HEK293 (cell line): ENCODE measurements around the gene CLTB.

ENCODE experiments used
- GLI2 ChIP-seq: fragments of 450-650 bp; formaldehyde crosslinking; IDR thresholded peaks from 2 replicates; pipeline ENCODE4; 2017; ENCODE audit warnings: missing biosample characterization, missing genetic modification characterization, low read depth, borderline replicate concordance
- GLI4 ChIP-seq: fragments of 450-650 bp; formaldehyde crosslinking; IDR thresholded peaks from 2 replicates; pipeline ENCODE4 v1.5.1; 2016; ENCODE audit warnings: missing biosample characterization, missing genetic modification characterization
- GLIS2 ChIP-seq: fragments of 450-650 bp; formaldehyde crosslinking; IDR thresholded peaks from 2 replicates; pipeline ENCODE4 v1.5.1; 2016; ENCODE audit warnings: missing biosample characterization, missing genetic modification characterization
- KLF10 ChIP-seq: fragments of 450-650 bp; IDR thresholded peaks from 2 replicates; pipeline ENCODE4 v1.5.1; 2018; ENCODE audit warnings: missing biosample characterization, mild to moderate bottlenecking, missing genetic modification characterization
- KLF16 ChIP-seq: fragments of 450-650 bp; formaldehyde crosslinking; IDR thresholded peaks from 2 replicates; pipeline ENCODE4 v1.5.1; 2017; ENCODE audit warnings: missing biosample characterization, missing genetic modification characterization
- KLF8 ChIP-seq: fragments of 450-650 bp; formaldehyde crosslinking; IDR thresholded peaks from 2 replicates; pipeline ENCODE4 v1.5.1; 2016; ENCODE audit warnings: missing biosample characterization, missing genetic modification characterization
- MZF1 ChIP-seq: fragments of 450-650 bp; formaldehyde crosslinking; IDR thresholded peaks from 2 replicates; pipeline ENCODE4 v1.5.1; 2017; ENCODE audit warnings: missing biosample characterization, missing genetic modification characterization, borderline replicate concordance
- REPIN1 ChIP-seq: fragments of 450-650 bp; formaldehyde crosslinking; IDR thresholded peaks from 2 replicates; pipeline ENCODE4 v1.5.1; 2017; ENCODE audit warnings: missing biosample characterization, missing genetic modification characterization, low read depth
- SCRT1 ChIP-seq: fragments of 450-650 bp; formaldehyde crosslinking; IDR thresholded peaks from 2 replicates; pipeline ENCODE4 v1.5.1; 2016; ENCODE audit warnings: missing biosample characterization, missing genetic modification characterization, borderline replicate concordance
- ZBTB17 ChIP-seq: fragments of 450-650 bp; formaldehyde crosslinking; IDR thresholded peaks from 2 replicates; pipeline ENCODE4 v1.5.1; 2016; ENCODE audit warnings: missing biosample characterization, missing genetic modification characterization
- ZFP69B ChIP-seq: fragments of 450-650 bp; formaldehyde crosslinking; IDR thresholded peaks from 2 replicates; pipeline ENCODE4 v1.5.1; 2016; ENCODE audit warnings: missing biosample characterization, missing genetic modification characterization
- ZNF112 ChIP-seq: fragments of 450-650 bp; formaldehyde crosslinking; IDR thresholded peaks from 2 replicates; pipeline ENCODE4 v1.5.0; 2017; ENCODE audit warnings: missing biosample characterization, missing genetic modification characterization
- ZNF133 ChIP-seq: fragments of 450-650 bp; formaldehyde crosslinking; IDR thresholded peaks from 2 replicates; pipeline ENCODE4 v1.5.1; 2016; ENCODE audit warnings: missing biosample characterization, missing genetic modification characterization
- ZNF2 ChIP-seq: fragments of 450-650 bp; formaldehyde crosslinking; IDR thresholded peaks from 2 replicates; pipeline ENCODE4 v1.5.1; 2016; ENCODE audit warnings: missing biosample characterization, missing genetic modification characterization
- ZNF223 ChIP-seq: fragments of 450-650 bp; formaldehyde crosslinking; IDR thresholded peaks from 2 replicates; pipeline ENCODE4 v1.5.1; 2016; ENCODE audit warnings: missing biosample characterization, missing genetic modification characterization
- ZNF239 ChIP-seq: fragments of 450-650 bp; formaldehyde crosslinking; IDR thresholded peaks from 2 replicates; pipeline ENCODE4 v1.5.1; 2016; ENCODE audit warnings: missing biosample characterization, missing genetic modification characterization
- ZNF24 ChIP-seq: fragments of 450-650 bp; formaldehyde crosslinking; IDR thresholded peaks from 2 replicates; pipeline ENCODE4 v1.5.1; 2016; ENCODE audit warnings: missing biosample characterization, missing genetic modification characterization
- ZNF274 ChIP-seq, 2 experiments: fragments of 200-500 bp in 1 of 2; fragments of 450-650 bp in 1 of 2; sonication (Bioruptor generic) in 1 of 2; formaldehyde crosslinking in 1 of 2; IDR thresholded peaks; 2 replicates each; pipeline versions ENCODE4 v1.5.1 to v1.6.1; 2014 to 2016; ENCODE audit warnings: borderline replicate concordance in 1 of 2, inconsistent platforms in 1 of 2, low read length in 1 of 2, missing biosample characterization in 1 of 2, missing genetic modification characterization in 1 of 2
- ZNF48 ChIP-seq: fragments of 450-650 bp; formaldehyde crosslinking; IDR thresholded peaks from 2 replicates; pipeline ENCODE4 v1.5.1; 2016; ENCODE audit warnings: missing biosample characterization, missing genetic modification characterization
- ZNF501 ChIP-seq: fragments of 450-650 bp; formaldehyde crosslinking; IDR thresholded peaks from 2 replicates; pipeline ENCODE4 v1.5.1; 2016; ENCODE audit warnings: missing biosample characterization, missing genetic modification characterization
- ZNF521 ChIP-seq: fragments of 450-650 bp; formaldehyde crosslinking; IDR thresholded peaks from 2 replicates; pipeline ENCODE4 v1.5.1; 2017; ENCODE audit warnings: missing biosample characterization, mild to moderate bottlenecking, missing genetic modification characterization
- ZNF529 ChIP-seq: fragments of 450-650 bp; formaldehyde crosslinking; IDR thresholded peaks from 2 replicates; pipeline ENCODE4 v1.5.1; 2017; ENCODE audit warnings: missing genetic modification characterization, missing biosample characterization; ENCODE audit not compliant: insufficient replicate concordance
- ZNF549 ChIP-seq: fragments of 450-650 bp; IDR thresholded peaks from 2 replicates; pipeline ENCODE4 v1.5.1; 2018; ENCODE audit warnings: missing biosample characterization, missing genetic modification characterization, mild to moderate bottlenecking, inconsistent platforms, moderate library complexity
- ZNF558 ChIP-seq: fragments of 450-650 bp; formaldehyde crosslinking; IDR thresholded peaks from 2 replicates; pipeline ENCODE4 v1.5.1; 2016; ENCODE audit warnings: missing biosample characterization, missing genetic modification characterization
- ZNF654 ChIP-seq: fragments of 450-650 bp; formaldehyde crosslinking; IDR thresholded peaks from 2 replicates; pipeline ENCODE4 v1.5.1; 2016; ENCODE audit warnings: low read depth, missing biosample characterization, missing genetic modification characterization
- ZNF660 ChIP-seq: fragments of 450-650 bp; IDR thresholded peaks from 2 replicates; pipeline ENCODE4 v1.5.1; 2018; ENCODE audit warnings: missing biosample characterization, mild to moderate bottlenecking, missing genetic modification characterization
- ZNF664 ChIP-seq: fragments of 450-650 bp; formaldehyde crosslinking; IDR thresholded peaks from 2 replicates; pipeline ENCODE4 v1.5.1; 2016; ENCODE audit warnings: missing biosample characterization, missing genetic modification characterization
- ZNF830 ChIP-seq: fragments of 450-650 bp; IDR thresholded peaks from 2 replicates; pipeline ENCODE4 v1.5.0; 2018; ENCODE audit warnings: missing biosample characterization, missing genetic modification characterization, low read depth, mild to moderate bottlenecking, moderate library complexity
- TF ChIP-seq, protein P1 (sequence below): fragments of 450-650 bp; formaldehyde crosslinking; IDR thresholded peaks from 2 replicates; pipeline ENCODE4 v1.5.1; 2017; ENCODE audit warnings: missing biosample characterization, missing genetic modification characterization
- TF ChIP-seq, protein P2 (sequence below): fragments of 450-650 bp; formaldehyde crosslinking; IDR thresholded peaks from 2 replicates; pipeline ENCODE4 v1.5.0; 2017; ENCODE audit warnings: missing biosample characterization, missing genetic modification characterization, borderline replicate concordance
- TF ChIP-seq, protein P3 (sequence below): fragments of 450-650 bp; formaldehyde crosslinking; IDR thresholded peaks from 2 replicates; pipeline ENCODE4 v1.5.1; 2016; ENCODE audit warnings: missing biosample characterization, missing genetic modification characterization
- TF ChIP-seq, protein P4 (sequence below): fragments of 450-650 bp; formaldehyde crosslinking; IDR thresholded peaks from 2 replicates; pipeline ENCODE4 v1.5.1; 2016; ENCODE audit warnings: missing biosample characterization, missing genetic modification characterization
- TF ChIP-seq, protein P5 (sequence below): fragments of 450-650 bp; formaldehyde crosslinking; IDR thresholded peaks from 2 replicates; pipeline ENCODE4 v1.5.1; 2016; ENCODE audit warnings: missing biosample characterization, missing genetic modification characterization
- TF ChIP-seq, protein P6 (sequence below): IDR thresholded peaks from 2 replicates; pipeline ENCODE4 v1.6.1; 2011; ENCODE audit warnings: mild to moderate bottlenecking, low read depth, low read length, borderline replicate concordance

CLTB gene

DNA sequence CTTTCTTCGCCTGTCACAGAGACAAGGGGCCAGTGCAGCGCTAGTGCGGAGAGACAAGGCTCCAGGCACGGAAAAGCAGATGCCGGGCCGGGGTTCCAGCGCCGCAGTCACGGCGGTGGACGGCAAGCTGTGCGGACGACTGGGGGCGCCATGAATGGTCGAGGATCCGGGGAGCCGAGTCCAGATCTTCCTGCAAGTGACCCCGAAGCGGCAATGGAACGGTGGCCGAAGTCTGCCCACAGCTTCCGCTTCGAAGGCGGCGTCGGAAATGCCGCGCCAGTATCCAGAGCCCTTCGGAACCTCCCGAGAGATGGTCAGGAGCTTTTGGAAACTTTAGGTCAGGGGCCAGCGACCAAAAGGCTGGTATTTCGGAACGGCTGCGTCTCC is 31.2 kb upstream of the CLTB start (continued):
- no peak for TF ChIP-seq ZNF2
- TF ChIP-seq REPIN1 (tag by site-specific recombination), result no peak
- TF ChIP-seq GLI4 (tag by site-specific recombination), result 0 out of 2 replicates have a peak, but pooled peaks have one; percentile 28
- TF ChIP-seq MZF1 (tag by site-specific recombination), result no peak
- no peak for TF ChIP-seq ZNF223 (tag by site-specific recombination)
- TF ChIP-seq KLF8 (tag by site-specific recombination), result no peak
- TF ChIP-seq ZNF521, result no peak
- TF ChIP-seq ZNF664 (tag by site-specific recombination), result no peak
- peak; percentile 28; the same call in 1 of the 2 replicates for TF ChIP-seq ZBTB17 (tag by site-specific recombination)
- no peak for TF ChIP-seq ZNF112
- TF ChIP-seq, protein P1, sequence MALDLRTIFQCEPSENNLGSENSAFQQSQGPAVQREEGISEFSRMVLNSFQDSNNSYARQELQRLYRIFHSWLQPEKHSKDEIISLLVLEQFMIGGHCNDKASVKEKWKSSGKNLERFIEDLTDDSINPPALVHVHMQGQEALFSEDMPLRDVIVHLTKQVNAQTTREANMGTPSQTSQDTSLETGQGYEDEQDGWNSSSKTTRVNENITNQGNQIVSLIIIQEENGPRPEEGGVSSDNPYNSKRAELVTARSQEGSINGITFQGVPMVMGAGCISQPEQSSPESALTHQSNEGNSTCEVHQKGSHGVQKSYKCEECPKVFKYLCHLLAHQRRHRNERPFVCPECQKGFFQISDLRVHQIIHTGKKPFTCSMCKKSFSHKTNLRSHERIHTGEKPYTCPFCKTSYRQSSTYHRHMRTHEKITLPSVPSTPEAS (tag by site-specific recombination), result no peak
- TF ChIP-seq, protein P2, sequence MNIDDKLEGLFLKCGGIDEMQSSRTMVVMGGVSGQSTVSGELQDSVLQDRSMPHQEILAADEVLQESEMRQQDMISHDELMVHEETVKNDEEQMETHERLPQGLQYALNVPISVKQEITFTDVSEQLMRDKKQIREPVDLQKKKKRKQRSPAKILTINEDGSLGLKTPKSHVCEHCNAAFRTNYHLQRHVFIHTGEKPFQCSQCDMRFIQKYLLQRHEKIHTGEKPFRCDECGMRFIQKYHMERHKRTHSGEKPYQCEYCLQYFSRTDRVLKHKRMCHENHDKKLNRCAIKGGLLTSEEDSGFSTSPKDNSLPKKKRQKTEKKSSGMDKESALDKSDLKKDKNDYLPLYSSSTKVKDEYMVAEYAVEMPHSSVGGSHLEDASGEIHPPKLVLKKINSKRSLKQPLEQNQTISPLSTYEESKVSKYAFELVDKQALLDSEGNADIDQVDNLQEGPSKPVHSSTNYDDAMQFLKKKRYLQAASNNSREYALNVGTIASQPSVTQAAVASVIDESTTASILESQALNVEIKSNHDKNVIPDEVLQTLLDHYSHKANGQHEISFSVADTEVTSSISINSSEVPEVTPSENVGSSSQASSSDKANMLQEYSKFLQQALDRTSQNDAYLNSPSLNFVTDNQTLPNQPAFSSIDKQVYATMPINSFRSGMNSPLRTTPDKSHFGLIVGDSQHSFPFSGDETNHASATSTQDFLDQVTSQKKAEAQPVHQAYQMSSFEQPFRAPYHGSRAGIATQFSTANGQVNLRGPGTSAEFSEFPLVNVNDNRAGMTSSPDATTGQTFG (tag by site-specific recombination), result no peak
- TF ChIP-seq ZNF501, result peak; percentile 18; the same call in 1 of the 2 replicates
- TF ChIP-seq, protein P3, sequence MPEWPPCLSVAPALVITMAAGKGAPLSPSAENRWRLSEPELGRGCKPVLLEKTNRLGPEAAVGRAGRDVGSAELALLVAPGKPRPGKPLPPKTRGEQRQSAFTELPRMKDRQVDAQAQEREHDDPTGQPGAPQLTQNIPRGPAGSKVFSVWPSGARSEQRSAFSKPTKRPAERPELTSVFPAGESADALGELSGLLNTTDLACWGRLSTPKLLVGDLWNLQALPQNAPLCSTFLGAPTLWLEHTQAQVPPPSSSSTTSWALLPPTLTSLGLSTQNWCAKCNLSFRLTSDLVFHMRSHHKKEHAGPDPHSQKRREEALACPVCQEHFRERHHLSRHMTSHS (tag by site-specific recombination), result no peak
- TF ChIP-seq ZNF654 (tag by site-specific recombination), result no peak
- no peak for TF ChIP-seq ZNF549 (tag by site-specific recombination)
- TF ChIP-seq SCRT1 (tag by site-specific recombination), result no peak
- TF ChIP-seq, protein P4, sequence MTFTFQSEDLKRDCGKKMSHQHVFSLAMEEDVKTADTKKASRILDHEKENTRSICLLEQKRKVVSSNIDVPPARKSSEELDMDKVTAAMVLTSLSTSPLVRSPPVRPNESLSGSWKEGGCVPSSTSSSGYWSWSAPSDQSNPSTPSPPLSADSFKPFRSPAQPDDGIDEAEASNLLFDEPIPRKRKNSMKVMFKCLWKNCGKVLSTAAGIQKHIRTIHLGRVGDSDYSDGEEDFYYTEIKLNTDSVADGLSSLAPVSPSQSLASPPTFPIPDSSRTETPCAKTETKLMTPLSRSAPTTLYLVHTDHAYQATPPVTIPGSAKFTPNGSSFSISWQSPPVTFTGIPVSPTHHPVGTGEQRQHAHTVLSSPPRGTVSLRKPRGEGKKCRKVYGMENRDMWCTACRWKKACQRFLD (tag by site-specific recombination), result no peak
- no peak for TF ChIP-seq ZNF24 (tag by site-specific recombination)
- TF ChIP-seq ZNF660 (tag by site-specific recombination), result peak; percentile 65; the same call in 1 of the 2 replicates
- TF ChIP-seq ZNF558 (tag by site-specific recombination), result no peak
- no peak for TF ChIP-seq ZNF830 (tag by site-specific recombination)
- TF ChIP-seq, protein P5, sequence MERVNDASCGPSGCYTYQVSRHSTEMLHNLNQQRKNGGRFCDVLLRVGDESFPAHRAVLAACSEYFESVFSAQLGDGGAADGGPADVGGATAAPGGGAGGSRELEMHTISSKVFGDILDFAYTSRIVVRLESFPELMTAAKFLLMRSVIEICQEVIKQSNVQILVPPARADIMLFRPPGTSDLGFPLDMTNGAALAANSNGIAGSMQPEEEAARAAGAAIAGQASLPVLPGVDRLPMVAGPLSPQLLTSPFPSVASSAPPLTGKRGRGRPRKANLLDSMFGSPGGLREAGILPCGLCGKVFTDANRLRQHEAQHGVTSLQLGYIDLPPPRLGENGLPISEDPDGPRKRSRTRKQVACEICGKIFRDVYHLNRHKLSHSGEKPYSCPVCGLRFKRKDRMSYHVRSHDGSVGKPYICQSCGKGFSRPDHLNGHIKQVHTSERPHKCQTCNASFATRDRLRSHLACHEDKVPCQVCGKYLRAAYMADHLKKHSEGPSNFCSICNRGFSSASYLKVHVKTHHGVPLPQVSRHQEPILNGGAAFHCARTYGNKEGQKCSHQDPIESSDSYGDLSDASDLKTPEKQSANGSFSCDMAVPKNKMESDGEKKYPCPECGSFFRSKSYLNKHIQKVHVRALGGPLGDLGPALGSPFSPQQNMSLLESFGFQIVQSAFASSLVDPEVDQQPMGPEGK, result no peak
- TF ChIP-seq, protein P6, sequence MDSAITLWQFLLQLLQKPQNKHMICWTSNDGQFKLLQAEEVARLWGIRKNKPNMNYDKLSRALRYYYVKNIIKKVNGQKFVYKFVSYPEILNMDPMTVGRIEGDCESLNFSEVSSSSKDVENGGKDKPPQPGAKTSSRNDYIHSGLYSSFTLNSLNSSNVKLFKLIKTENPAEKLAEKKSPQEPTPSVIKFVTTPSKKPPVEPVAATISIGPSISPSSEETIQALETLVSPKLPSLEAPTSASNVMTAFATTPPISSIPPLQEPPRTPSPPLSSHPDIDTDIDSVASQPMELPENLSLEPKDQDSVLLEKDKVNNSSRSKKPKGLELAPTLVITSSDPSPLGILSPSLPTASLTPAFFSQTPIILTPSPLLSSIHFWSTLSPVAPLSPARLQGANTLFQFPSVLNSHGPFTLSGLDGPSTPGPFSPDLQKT, result no peak
- no peak for TF ChIP-seq ZNF529 (tag by site-specific recombination)
- TF ChIP-seq ZNF133 (tag by site-specific recombination), result no peak
- no peak for TF ChIP-seq GLI2 (tag by site-specific recombination)
- TF ChIP-seq ZNF239 (tag by site-specific recombination), result no peak
- no peak for TF ChIP-seq ZNF48 (tag by site-specific recombination)
- TF ChIP-seq ZFP69B (tag by site-specific recombination), result no peak
- no peak for TF ChIP-seq KLF16 (tag by site-specific recombination)
- TF ChIP-seq KLF10 (tag by site-specific recombination), result no peak
- TF ChIP-seq ZNF274 (IDR thresholded peaks at IDR 0.05; ENCODE audit: low read length), result no peak
- TF ChIP-seq ZNF274 (tag by site-specific recombination; IDR thresholded peaks at IDR 0.05; ENCODE audit: borderline replicate concordance), result no peak
- no peak for TF ChIP-seq GLIS2 (tag by site-specific recombination)
